GM21447 (cell line): Measurements from ENCODE around the gene USP6.
"Not testable (repeated sequence)": the region's sequence is repeated elsewhere in the genome, so short reads cannot be mapped to it uniquely, and the experiment has no call there.

ENCODE experiments used
- ATAC-seq: cut with Tn5 transposase; IDR thresholded peaks from one replicate; pipeline ENCODE4 v1.9.1; 2021; ENCODE audit not compliant: unreplicated experiment

Gene USP6

DNA sequence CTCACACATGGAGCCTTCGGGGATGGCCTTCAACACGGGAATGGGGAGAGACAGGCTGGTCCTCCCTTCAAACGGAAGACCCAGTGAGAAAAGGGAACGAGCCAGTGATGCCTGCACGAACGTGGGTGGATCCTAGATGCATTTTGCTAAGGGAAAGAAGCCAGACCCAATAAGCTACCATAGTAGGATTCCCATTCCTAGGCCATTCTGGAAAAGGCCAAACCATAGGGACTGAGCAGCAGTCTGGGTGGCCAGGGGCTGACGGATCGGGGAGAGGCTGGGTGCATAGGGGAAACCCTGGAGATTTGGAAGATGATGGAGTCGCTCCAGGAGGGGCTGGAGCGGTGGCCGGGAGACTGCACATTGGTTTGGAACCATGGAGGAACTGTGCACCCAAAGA, 18.7 kb downstream of the USP6 start:
- ATAC-seq: not testable (repeated sequence)

DNA sequence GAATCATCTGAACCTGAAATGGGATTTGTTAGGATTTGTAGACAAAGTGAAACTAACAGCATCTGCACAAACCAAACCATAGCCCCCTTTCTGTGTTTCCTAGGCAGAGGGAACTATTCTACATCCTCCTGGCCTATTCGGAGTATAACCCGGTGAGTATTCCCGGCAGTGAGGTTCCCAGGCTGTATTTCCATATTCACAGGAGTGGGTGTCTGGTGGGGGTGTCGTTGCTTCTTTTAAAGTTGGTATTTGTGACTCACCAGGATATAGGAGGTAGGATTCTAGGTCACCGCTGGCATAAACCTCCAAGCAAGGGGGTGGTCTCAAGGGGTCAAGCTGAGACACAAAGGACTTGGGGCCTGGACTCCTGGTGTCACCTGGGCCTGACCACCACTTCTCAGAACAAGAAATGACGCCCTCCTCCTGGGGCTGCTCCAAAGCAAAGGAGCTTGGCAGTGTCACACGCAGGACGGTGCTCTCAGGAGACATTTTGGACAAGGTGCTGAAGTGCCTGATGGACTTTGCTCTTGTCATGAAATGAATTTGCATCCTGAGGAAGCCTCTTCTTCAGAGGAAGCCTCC, 19.4 kb downstream of the USP6 start:
- ATAC-seq: not testable (repeated sequence)

DNA sequence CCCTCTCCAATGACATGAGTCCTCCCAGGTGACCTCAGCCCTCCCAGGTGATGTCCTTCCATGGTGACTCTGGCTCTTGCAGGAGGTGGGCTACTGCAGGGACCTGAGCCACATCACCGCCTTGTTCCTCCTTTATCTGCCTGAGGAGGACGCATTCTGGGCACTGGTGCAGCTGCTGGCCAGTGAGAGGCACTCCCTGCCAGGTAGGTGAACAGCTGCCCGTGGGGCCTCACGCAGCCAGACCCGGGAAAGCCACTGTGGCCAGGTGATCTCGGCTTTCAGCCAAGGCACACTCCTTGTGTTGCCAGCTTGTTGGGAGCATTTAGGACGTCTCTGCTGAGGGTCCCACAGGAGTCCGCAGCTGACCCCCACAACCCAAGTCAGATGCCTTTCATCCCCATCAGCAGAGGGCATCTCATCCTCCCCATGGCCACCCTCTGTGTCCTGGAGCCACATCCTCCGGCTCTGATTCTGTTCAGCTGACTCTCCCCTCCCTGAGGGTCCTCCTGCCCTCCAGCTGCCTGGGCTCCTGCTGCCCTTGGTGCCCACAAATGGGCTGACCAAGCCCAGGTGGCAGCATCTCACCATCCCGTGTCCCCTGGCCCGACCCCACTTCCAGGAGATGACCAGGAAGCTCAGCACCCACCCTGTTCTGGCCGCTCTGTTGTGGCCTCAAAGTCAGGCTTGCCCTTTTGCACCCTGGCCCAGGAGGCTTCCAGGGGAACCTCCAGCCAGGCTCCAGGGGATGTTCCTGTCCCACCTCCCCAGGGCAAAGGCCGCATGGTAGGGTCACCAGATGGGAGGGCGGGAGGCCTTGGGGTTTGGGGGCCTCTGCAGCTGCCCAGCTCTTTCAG, 20.1 kb downstream of the USP6 start:
- ATAC-seq: no peak

DNA sequence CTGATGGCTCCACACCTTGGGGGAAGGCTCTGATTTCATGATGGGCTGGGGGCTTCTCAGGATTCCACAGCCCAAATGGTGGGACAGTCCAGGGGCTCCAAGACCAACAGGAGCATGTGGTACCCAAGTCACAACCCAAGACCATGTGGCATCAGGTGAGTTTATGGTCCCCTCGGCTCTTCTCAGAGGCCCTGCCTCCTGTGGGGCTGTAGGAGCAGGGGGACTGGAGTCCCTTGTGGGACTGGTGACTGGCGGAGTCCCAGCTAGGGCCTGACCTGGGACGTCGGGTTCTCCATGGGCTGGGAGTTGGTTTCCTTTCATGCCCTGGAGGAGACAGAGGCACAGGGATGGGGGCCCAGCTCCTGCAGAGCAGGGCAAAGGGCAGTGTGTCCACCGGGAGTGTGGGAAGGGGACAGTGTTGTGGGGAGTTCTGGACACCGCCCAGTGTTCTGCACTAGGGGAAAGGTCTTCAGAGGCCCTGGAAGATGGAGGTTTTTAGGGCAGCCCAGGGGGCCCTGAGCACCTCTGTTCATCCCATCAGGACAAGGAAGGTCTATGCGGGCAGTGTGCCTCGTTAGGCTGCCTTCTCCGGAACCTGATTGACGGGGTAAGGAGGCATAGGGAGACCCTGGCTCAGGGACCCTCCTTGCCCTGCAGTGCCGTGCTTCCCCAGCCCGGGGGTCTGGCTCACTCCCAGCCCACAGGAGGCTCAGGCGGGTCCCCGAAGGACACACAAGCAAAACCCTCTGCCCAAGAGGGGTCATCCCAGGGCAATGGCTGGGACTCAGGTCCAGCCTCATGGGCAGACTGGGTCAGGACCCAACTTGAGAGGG, 21.0 kb downstream of the USP6 start:
- ATAC-seq: not testable (repeated sequence)

DNA sequence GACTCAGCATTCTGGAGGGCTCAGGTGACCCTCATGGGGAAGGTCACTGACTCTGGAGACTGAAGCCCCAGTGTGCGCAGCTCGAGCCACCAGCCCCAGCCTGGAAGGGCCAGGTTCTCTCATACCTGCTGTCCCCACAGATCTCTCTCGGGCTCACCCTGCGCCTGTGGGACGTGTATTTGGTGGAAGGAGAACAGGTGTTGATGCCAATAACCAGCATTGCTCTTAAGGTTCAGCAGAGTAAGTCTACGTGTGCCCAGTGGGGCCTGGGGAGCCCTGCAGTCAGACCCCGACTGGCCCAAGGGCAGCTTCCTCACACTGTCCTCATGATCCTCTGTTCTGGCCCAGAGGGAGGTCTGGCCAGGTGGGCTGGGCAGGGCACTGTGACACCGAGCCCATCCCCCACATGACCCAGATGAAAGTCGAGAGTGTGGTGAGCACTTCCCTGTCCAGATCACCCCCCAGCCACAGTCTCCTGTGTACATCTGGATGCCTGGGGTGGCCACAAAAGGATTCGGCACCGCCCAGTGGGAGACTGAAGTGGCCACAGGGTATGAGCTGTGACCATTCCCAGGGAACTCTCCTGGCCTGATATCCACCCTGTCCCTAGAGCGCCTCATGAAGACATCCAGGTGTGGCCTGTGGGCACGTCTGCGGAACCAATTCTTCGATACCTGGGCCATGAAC, 21.8 kb downstream of the USP6 start:
- ATAC-seq: not testable (repeated sequence)

DNA sequence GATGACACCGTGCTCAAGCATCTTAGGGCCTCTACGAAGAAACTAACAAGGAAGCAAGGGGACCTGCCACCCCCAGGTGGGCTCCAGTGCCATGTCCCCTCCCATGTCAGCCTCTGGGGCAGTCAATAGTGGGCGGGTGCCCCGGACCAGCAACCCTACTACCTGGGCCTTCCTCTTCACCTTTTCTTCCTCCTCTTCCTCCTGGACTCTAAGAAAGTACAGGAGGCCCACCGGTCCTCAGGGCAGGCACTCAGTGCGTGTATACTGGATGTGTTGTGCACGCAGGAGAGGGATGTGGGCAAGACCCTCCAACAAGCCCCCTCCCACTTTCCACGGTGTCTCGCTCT, 22.3 kb downstream of the USP6 start:
- ATAC-seq: not testable (repeated sequence)

DNA sequence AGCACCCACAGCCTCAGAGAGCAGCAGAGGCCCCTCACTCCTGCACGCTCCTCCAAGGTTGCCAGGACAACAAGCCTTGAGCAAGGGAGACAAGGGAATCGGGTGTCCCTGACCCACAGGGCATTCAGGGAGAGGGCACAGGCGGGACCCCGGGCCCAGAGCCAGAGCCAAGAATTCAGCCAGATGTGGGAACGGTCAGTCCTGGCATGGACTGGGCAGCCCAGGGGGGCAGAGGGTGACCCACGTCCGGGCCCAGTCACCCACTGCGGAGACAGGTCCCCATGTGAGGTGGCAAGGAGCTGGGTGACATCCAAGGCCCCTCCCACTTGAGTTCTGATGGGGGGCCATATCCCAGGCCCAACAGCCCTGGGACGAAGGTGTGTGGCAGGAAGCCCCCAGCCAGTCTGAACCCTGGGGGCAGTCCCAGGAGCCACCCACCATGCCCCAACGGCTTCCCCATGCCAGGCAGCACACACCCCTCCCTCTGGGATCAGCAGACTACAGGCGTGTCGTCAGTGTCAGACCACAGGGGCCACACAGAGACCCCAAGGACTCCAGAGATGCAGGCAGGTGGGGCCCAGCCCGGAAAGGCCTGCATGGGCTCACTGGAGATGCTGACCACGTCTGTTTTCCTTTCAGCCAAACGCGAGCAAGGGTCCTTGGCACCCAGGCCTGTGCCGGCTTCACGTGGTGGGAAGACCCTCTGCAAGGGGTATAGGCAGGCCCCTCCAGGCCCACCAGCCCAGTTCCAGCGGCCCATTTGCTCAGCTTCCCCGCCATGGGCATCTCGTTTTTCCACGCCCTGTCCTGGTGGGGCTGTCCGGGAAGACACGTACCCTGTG, 23.0 kb downstream of the USP6 start:
- no peak for ATAC-seq

DNA sequence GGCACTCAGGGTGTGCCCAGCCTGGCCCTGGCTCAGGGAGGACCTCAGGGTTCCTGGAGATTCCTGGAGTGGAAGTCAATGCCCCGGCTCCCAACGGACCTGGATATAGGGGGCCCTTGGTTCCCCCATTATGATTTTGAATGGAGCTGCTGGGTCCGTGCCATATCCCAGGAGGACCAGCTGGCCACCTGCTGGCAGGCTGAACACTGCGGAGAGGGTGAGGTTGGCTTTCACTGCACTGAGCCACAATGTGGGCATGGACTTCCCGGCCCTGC, 23.6 kb downstream of the USP6 start:
- ATAC-seq: no peak

DNA sequence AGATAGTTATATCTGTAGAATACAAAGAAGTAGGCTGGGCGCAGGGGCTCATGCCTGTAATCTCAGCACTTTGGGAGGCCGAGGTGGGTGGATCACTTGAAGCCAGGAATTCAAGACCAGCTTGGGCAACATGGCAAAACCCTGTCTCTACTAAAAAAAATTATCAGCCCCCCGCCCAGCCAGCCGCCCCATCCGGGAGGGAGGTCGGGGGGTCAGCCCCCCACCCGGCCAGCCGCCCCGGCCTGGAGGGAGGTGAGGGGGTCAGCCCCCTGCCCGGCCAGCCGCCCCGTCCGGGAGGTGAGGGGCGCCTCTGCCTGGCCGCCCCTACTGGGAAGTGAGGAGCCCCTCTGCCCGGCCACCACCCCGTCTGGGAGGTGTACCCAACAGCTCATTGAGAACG, 27.0 kb downstream of the USP6 start:
- ATAC-seq: not testable (repeated sequence)

DNA sequence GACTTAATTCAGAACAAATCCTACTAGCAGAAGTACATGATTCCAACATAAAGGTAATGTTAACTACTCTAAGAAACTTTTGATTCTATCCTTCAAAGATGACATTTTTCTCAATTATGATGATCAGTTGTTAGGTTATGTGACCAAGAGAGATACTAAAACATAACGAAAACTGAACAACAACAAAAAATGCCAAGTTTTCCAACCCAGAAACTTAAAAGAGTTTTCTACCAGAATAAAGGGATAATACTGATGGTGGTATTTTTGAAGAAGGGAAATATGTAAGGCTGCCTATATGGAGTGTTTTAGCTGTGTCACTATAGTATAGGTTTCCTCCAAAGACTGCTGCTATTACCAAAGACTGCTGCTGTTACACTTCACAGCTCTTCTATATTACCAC, 30.3 kb downstream of the USP6 start:
- ATAC-seq: not testable (repeated sequence)

DNA sequence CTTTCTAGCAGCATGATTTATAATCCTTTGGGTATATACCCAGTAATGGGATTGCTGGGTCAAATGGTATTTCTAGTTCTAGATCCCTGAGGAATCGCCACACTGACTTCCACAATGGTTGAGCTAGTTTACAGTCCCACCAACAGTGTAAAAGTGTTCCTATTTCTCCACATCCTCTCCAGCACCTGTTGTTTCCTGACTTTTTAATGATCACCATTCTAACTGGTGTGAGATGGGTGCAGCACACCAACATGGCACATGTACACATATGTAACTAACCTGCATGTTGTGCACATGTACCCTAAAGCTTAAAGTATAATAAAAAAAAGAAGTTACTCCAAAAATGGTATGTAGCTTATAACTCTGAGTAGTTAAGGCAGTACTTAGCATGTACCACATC, 44.9 kb downstream of the USP6 start:
- not testable (repeated sequence) for ATAC-seq

DNA sequence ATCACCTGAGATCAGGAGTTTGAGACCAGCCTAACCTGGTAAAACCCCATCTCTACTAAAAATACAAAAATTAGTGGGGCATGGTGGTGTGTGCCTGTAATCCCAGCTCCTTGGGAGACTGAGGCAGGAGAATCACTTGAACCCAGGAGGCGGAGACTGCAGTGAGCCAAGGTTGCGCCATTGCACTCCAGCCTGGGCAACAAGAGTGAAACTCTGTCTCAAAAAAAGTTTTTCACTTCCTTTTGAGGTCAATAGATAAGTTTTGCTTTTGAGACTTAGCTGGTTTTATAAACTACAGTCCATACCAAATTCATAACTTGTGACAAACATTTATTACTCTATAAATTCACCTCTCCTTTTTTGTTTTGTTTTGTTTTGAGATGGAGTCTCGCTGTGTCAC, 46.0 kb downstream of the USP6 start:
- not testable (repeated sequence) for ATAC-seq

DNA sequence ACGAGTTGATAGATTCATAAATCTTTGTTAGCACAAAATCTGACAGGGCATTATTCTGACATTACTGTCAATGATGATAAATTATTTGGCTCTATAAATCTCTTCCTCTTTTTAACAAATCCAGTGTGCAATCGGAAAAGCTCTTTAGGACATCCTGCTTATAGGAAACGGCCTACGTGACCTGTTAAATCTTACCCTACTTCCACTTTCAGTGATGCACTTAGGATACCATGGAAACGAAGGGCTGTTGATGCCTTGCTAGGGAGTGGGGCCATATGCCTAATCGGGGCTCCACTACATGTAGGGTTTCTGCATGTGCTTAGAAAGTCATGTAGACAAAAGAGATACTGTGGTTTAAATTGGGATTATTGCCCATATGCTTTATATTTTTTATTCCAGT, 48.6 kb downstream of the USP6 start:
- ATAC-seq: no peak

DNA sequence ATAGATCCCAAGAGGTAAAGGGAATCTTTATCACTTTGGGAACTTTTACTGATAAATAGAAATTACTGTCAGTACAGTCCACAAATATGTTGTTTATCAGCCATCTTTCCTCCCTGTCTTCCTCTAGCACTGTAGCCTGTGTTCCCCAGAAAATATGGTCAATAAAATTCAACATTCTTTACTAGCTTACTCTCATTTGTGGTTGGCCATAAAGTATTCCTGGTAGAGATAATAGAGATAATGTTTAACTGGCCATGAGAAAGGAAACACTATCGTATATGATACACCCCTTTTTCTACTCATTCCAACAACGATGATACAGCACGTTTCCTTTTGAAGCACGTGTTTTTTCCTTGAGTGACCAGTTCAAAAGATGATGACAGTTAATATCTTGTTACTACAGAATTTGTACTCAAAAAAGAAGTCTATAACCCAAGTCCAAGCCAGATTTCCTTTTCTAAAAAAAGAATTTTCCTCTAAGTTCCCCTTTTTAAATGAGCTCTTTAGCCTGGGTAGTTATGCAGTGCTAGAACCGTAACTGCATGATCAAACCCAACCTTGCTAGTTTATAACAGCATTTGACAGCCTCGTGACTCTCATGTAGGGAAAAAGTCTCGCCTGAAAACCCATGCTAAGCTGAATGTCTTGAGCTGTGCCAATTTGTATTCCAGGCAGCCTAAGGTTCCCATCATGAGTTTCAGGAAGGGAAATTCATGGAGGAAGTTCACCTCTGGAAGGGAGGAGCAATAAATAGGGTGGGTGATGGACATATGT, 50.1 kb downstream of the USP6 start:
- ATAC-seq: not testable (repeated sequence)

DNA sequence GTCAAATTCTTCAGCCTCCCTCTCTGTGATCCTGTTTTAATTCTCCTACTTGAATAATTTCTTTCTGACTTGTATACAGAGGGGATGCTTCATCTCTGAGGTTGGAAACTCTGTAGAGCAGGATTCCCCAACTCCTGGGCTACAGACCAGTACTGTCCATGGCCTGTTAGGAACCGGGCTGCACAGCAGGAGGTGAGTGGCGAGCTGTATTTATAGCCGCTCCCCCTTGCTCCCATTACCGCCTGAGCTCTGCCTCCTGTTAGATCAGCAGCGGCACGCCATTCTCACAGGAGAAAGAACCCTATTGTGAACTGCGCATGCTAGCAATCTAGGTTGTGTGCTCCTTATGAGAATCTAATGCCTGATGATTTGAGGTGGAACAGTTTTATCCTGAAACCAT, 59.2 kb downstream of the USP6 start:
- ATAC-seq: not testable (repeated sequence)

DNA sequence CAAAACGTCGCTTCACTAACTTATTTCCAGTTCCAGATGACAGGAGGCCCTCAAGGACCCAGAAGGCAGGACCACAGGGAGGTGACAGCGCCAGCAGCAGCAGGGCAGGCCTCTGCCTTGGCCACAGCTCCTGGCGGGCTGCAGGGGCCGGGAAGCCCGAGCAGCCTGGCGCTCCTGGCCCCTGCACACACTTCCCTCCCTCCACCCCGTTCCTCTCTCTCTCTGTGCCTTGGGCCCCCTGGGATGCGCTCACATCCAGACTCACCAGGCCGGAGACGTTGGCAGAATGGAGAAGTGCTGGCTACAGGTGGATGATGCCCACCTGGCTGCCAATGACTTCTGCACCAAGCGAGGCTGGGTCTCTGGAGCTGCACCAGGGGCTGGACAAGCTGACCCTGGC, 63.2 kb downstream of the USP6 start:
- no peak for ATAC-seq

DNA sequence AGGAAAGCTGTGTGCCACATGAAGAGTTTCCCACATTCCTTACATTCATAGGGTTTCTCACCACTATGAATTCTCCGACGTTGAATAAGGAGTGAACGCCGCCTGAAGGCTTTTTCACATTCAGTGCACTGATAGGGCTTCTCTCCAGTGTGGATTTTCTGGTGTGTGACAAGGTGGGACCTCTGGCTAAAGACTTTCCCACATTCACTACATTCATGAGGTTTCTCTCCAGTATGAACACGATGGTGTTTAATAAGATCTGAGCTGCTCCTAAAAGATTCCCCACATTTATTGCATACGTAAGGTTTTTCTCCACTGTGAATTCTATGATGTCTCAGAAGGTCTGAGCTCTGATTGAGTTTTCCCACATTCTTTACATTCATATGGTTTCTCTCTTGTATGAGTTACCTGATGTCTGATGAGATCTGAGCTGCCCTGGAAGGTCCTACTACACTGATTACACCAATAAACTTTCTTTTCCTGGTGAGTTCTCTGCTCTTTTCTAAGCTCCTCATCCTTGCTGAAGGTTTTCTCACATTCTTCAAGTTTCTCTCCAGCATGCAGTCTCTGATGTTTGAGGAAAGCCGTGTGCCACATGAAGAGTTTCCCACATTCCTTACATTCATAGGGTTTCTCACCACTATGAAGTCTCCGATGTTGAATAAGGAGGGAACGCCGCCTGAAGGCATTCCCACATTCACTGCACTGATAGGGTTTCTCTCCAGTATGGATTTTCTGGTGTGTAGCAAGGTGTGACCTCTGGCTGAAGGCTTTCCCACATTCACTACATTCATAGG, 65.9 kb downstream of the USP6 start:
- ATAC-seq: no peak

DNA sequence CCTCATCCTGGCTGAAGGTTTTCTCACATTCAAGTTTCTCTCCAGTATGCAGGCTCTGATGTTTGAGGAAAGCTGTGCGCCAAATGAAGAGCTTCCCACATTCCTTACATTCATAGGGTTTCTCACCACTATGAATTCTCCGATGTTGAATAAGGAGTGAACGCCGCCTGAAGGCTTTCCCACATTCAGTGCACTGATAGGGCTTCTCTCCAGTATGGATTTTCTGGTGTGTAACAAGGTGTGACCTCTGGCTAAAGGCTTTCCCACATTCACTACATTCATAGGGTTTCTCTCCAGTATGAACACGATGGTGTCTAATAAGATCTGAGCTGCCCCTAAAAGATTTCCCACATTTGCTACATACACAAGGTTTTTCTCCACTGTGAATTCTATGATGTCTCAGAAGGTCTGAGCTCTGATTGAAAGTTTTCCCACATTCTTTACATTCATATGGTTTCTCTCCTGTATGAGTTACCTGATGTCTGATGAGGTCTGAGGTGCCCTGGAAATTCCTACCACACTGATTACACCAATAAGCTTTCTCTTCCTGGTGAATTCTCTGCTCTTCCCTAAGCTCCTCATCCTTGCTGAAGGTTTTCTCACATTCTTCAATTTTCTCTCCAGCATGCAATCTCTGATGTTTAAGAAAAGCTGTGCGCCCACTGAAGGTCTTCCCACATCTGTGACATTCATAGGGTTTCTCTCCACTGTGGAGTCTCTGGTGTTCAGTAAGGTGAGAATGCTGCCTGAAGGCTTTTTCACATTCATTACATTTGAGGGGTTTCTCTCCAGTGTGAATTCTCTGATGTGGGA, 67.0 kb downstream of the USP6 start:
- ATAC-seq: no peak
